ENCODE results near the gene TNIP2.

TNIP2 gene

GRCh38 chr4:2788532-2789103, 32.5 kb upstream of the TNIP2 start:
- Histone ChIP-seq H3K27me3 (ENCODE audit: insufficient read depth, low read depth, severe bottlenecking) (no peaks in the 10 kb centered on the region), H3K36me3 (no peaks in the 10 kb centered on the region), H3K4me3 (ENCODE audit: low read depth, low read length) (no peak overlapping the region), H3K9me3 (ENCODE audit: severe bottlenecking) (peaks cover 8% of the 10 kb centered on the region), H3K27ac (no peak overlapping the region)
- DNase-seq: no peak
- no peak for TF ChIP-seq CTCF (IDR thresholded peaks at IDR 0.05; ENCODE audit: low read depth, low read length)

DNA sequence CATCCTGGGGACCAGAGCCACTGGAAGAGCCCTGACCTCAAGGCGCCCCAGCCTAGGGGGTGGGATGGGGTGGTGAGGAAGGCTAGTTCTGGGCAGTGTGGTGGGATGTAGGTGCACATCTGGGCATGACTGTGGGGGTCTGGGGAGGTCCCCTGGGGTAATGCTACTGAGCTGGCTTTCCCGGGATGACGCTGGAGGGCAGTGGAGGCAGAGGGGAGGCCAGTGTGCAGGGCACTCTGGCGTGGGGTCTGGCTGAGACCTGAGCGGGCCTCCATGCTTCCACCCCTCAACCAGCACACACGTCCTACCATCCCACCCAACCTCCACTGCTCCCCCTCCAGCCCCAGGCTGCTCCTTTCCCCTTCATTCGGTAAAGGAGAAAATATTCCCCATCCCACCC, 32.0 kb upstream of the TNIP2 start:
- H3K27ac ChIP-seq: no peak overlapping the region
- H3K27me3 ChIP-seq (ENCODE audit: insufficient read depth, low read depth, severe bottlenecking): no peaks in the 10 kb centered on the region
- peaks cover 10% of the 10 kb centered on the region for H3K9me3 ChIP-seq (ENCODE audit: severe bottlenecking)
- DNase-seq: no peak
- H3K36me3 ChIP-seq: no peaks in the 10 kb centered on the region
- H3K4me3 ChIP-seq (ENCODE audit: low read depth, low read length): no peak overlapping the region
- no peak for TF ChIP-seq CTCF (IDR thresholded peaks at IDR 0.05; ENCODE audit: low read depth, low read length)

DNA sequence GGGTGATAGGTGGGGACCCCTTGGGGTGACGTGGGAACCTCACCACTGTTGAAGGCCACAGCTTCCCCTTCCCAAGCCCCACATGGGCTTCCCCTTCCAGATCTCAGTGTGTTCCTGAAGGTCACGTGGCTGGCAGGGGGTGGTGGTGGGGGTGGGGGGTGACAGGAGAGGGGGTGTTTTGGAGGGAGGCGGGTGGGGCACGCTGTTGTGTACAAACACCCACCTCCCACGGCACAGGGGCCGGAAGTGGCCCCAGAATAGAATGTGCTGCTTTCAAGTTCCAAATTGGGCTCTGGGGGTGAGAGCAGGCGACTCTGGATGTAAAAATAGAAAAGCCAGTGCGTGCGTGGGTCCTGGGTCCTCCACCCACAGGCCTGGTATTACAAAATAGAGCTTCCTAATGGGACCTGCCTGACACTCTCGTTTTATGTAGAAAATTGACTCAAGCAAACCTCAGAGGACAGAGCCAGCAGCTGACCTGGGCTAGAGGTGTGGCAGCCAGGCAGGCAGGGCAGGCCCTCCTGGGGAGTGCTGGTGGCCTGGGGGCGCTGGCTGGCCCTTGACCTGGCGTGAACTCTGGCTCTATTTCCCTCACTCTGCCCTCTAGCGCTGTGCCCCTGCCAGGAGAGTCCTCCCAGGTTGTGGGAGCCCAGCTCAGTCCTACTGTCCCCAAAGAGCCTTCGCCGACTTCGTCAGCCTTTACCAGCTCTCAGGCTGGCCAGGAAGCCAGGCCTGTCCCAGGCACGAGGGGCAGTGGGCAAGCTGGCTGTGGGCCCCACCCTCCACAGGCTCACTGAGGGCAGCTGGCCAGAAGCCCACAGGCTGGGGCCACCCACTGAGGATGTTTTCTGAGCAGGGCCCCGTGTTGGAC, 31.3 kb upstream of the TNIP2 start:
- no peak for TF ChIP-seq CTCF (IDR thresholded peaks at IDR 0.05; ENCODE audit: low read depth, low read length)
- H3K4me3 ChIP-seq (ENCODE audit: low read depth, low read length): no peak overlapping the region
- H3K9me3 ChIP-seq (ENCODE audit: severe bottlenecking): peaks cover 14% of the 10 kb centered on the region
- H3K36me3 ChIP-seq: no peaks in the 10 kb centered on the region
- no peaks in the 10 kb centered on the region for H3K27me3 ChIP-seq (ENCODE audit: insufficient read depth, low read depth, severe bottlenecking)
- no peak for DNase-seq
- no peak overlapping the region for H3K27ac ChIP-seq

GRCh38 chr4:2786794-2787229, 30.7 kb upstream of the TNIP2 start:
- no peak for TF ChIP-seq CTCF (IDR thresholded peaks at IDR 0.05; ENCODE audit: low read depth, low read length)
- DNase-seq: no peak
- H3K4me3 ChIP-seq (ENCODE audit: low read depth, low read length): no peak overlapping the region
- H3K27me3 ChIP-seq (ENCODE audit: insufficient read depth, low read depth, severe bottlenecking): no peaks in the 10 kb centered on the region
- no peaks in the 10 kb centered on the region for H3K36me3 ChIP-seq
- no peak overlapping the region for H3K27ac ChIP-seq
- peaks cover 16% of the 10 kb centered on the region for H3K9me3 ChIP-seq (ENCODE audit: severe bottlenecking)

DNA sequence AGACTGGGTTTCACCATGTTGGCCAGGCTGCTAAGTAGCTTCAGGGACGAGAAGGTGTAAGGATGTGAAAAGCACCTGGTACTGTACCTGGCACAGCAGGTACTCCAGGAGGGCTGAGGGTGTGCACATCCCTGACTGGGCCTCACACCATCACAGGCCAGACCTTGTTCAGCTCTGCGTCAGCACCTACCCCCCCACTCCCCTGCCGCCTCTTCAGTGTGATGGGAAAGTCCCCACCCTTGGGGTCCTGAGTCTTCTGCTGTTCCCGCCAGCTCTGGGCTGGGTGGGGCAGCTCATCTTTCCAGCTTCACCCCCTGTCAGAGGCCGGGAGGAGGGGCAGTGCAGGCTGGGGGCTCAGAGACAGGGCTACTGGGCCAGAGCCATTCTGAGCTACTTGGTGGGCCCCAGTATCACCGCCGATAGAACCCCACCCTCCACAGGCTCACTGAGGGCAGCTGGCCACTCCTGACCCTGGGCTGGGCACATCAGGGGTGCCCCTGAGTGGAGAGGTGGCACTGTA, 30.1 kb upstream of the TNIP2 start:
- Histone ChIP-seq H3K4me3 (ENCODE audit: low read depth, low read length) (no peak overlapping the region), H3K27ac (no peak overlapping the region)
- TF ChIP-seq CTCF (IDR thresholded peaks at IDR 0.05; ENCODE audit: low read depth, low read length): no peak

More for the DNA sequence above, 30.1 kb upstream of the TNIP2 start:
- H3K9me3 ChIP-seq (ENCODE audit: severe bottlenecking): peaks cover 18% of the 10 kb centered on the region
- H3K27me3 ChIP-seq (ENCODE audit: insufficient read depth, low read depth, severe bottlenecking): no peaks in the 10 kb centered on the region
- H3K36me3 ChIP-seq: no peaks in the 10 kb centered on the region
- DNase-seq: no peak
